Mesenchymal stem cell (in vitro differentiated cells and primary cell): ENCODE data around the gene ZNF93. TPM values are rescaled to one million over a fixed set of nuclear protein-coding genes. Genes with fewer than 3 reads are reported as not detected.
"Not testable (repeated sequence)": the region's sequence is repeated elsewhere in the genome, so short reads cannot be mapped to it uniquely, and the experiment has no call there.

ENCODE experiments used
- DNase-seq: peaks from one replicate; pipeline ENCODE4 v3.0.0-alpha.2; 2013
- H2AFZ ChIP-seq: one replicate; pipeline ENCODE4 v1.6.1; 2013; ENCODE audit warnings: low read depth, mild to moderate bottlenecking, control low read depth, inconsistent platforms, low read length, moderate library complexity
- H2AK5ac ChIP-seq: 2 replicates; pipeline ENCODE4 v1.6.1; 2013; ENCODE audit warnings: low read length, moderate library complexity, mild to moderate bottlenecking, inconsistent platforms; ENCODE audit not compliant: severe bottlenecking
- H2BK120ac ChIP-seq: one replicate; pipeline ENCODE4 v1.6.1; 2013; ENCODE audit warnings: low read depth, mild to moderate bottlenecking, inconsistent platforms, low read length, moderate library complexity
- H2BK12ac ChIP-seq, 2 experiments: one replicate each; pipeline ENCODE4 v1.6.1; 2013; ENCODE audit warnings: inconsistent platforms in 2 of 2, low read length in 2 of 2, mild to moderate bottlenecking in 2 of 2, moderate library complexity in 2 of 2, control low read depth in 1 of 2
- H2BK15ac ChIP-seq: one replicate; pipeline ENCODE4 v1.6.1; 2013; ENCODE audit warnings: mild to moderate bottlenecking, low read depth, inconsistent platforms; ENCODE audit not compliant: poor library complexity, severe bottlenecking
- H2BK5ac ChIP-seq: 2 replicates; pipeline ENCODE4 v1.6.1; 2013; ENCODE audit warnings: low read depth, mild to moderate bottlenecking, low read length, control low read depth, inconsistent platforms; ENCODE audit not compliant: poor library complexity, severe bottlenecking
- H3K14ac ChIP-seq, 2 experiments: one replicate each; pipeline ENCODE4 v1.6.1; 2013; ENCODE audit warnings: inconsistent platforms in 2 of 2, low read length in 2 of 2, control low read depth in 1 of 2, mild to moderate bottlenecking in 1 of 2, moderate library complexity in 1 of 2
- H3K18ac ChIP-seq, 2 experiments: one replicate each; pipeline ENCODE4 v1.6.1; 2013; ENCODE audit warnings: inconsistent platforms in 2 of 2, low read length in 2 of 2, control low read depth in 1 of 2, low read depth in 1 of 2, mild to moderate bottlenecking in 1 of 2
- H3K23ac ChIP-seq, 2 experiments: one replicate each; pipeline ENCODE4 v1.6.1; 2013; ENCODE audit warnings: inconsistent platforms in 2 of 2, low read length in 2 of 2, mild to moderate bottlenecking in 2 of 2, moderate library complexity in 2 of 2, control low read depth in 1 of 2
- H3K27ac ChIP-seq: 2 replicates; pipeline ENCODE4 v1.5.1; 2013; ENCODE audit warnings: mild to moderate bottlenecking, moderate library complexity, low read length, control low read depth, inconsistent platforms; ENCODE audit not compliant: poor library complexity, severe bottlenecking
- H3K27me3 ChIP-seq, 2 experiments: 2 replicates each; pipeline versions ENCODE4 v1.6.1 to v1.7.0; 2013; ENCODE audit warnings: low read length in 2 of 2, mild to moderate bottlenecking in 2 of 2, moderate library complexity in 2 of 2, control low read depth in 1 of 2, inconsistent platforms in 1 of 2; ENCODE audit not compliant: control insufficient read depth in 1 of 2, insufficient read depth in 1 of 2
- H3K36me3 ChIP-seq, 2 experiments: 2 replicates each; pipeline versions ENCODE4 v1.6.1 to v1.7.0; 2013; ENCODE audit warnings: low read length in 2 of 2, control low read depth in 1 of 2, inconsistent platforms in 1 of 2, low read depth in 1 of 2, mild to moderate bottlenecking in 1 of 2; ENCODE audit not compliant: insufficient read depth in 2 of 2, control insufficient read depth in 1 of 2
- H3K4ac ChIP-seq, 2 experiments: one replicate each; pipeline ENCODE4 v1.6.1; 2013; ENCODE audit warnings: inconsistent platforms in 2 of 2, low read length in 2 of 2, mild to moderate bottlenecking in 2 of 2, moderate library complexity in 2 of 2, control low read depth in 1 of 2, low read depth in 1 of 2
- H3K4me1 ChIP-seq: 2 replicates; pipeline ENCODE4 v1.6.1; 2013; ENCODE audit warnings: low read depth, low read length, control low read depth; ENCODE audit not compliant: control insufficient read depth, insufficient read depth
- H3K4me2 ChIP-seq: 2 replicates; pipeline ENCODE4 v1.6.1; 2013; ENCODE audit warnings: low read length, mild to moderate bottlenecking, inconsistent platforms; ENCODE audit not compliant: poor library complexity, severe bottlenecking
- H3K4me3 ChIP-seq, 2 experiments: 2 replicates each; pipeline versions ENCODE4 v1.5.1 to v1.7.0; 2013; ENCODE audit warnings: low read length in 2 of 2, mild to moderate bottlenecking in 2 of 2, control low read depth in 1 of 2, low read depth in 1 of 2; ENCODE audit not compliant: insufficient read depth in 1 of 2
- H3K79me1 ChIP-seq: replicated peaks from 2 replicates; pipeline ENCODE4 v1.6.1; 2013; ENCODE audit warnings: mild to moderate bottlenecking, control low read depth, low read length, inconsistent platforms; ENCODE audit not compliant: poor library complexity, severe bottlenecking
- H3K9ac ChIP-seq: 2 replicates; pipeline ENCODE4 v1.7.0; 2013; ENCODE audit warnings: mild to moderate bottlenecking, low read length, moderate library complexity
- H3K9me3 ChIP-seq: 2 replicates; pipeline ENCODE4 v1.7.0; 2013; ENCODE audit warnings: mild to moderate bottlenecking, low read length; ENCODE audit not compliant: control insufficient read depth
- H4K8ac ChIP-seq: one replicate; pipeline ENCODE4 v1.6.1; 2013; ENCODE audit warnings: inconsistent platforms, mild to moderate bottlenecking, low read length, moderate library complexity
- H4K91ac ChIP-seq: one replicate; pipeline ENCODE4 v1.6.1; 2013; ENCODE audit warnings: mild to moderate bottlenecking, low read length, inconsistent platforms
- WGBS: methylation state at CpG from one replicate; pipeline ENCODE4 v1.1.7; 2013; ENCODE audit warnings: mixed read lengths; 5-methylcytosine and 5-hydroxymethylcytosine counted together
- polyA plus RNA-seq, 2 experiments: library from polyadenylated mRNA; stranded (reverse); fragments of 200-250 nt; gene quantifications; one replicate each; pipeline ENCODE4 v1.2.3, GENCODE V29; 2013

The ZNF93 gene
- 3.6 TPM for polyA plus RNA-seq (2013, experiment 1 of 2)
- 4.1 TPM for polyA plus RNA-seq (2013, experiment 2 of 2)

DNA sequence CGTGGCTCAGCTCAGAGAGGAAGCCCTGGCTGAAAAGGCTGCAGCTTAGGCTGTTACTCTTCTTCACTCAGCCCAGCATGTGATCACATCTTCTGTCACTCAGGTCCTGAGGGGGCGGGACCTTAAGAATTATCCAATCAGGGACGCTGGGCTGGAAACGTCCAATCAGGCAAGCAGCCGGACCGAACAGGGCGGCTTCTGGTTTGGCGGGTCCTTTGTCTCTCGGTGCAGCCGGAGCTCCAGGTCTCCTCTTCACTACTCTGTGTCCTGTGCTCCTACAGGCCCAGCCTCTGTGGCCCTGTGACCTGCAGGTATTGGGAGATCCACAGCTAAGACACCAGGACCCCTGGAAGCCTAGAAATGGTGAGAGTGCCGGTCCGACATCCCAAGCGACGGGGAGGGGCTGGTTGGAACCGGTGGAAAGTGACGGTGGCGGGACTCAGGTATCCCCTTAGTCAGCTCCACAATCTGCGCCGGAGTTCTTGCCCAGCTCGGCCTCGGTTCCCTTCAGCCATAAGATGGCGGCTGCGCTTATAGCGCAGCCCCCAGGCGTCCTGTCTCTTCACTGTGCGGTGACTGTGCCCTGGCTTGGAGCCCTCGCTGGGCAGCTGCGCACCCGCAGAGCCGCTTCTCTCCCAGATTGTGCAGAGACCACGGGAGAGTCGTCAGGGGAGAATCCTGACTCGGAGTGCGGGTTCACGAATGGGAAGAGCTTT lies at the start of gene ZNF93:
TSS of gene ZNF93 (plus strand) at position 218 of the 716 bp plus-strand sequence. CDS start at position 361, 143 bp downstream.
- H2BK5ac ChIP-seq: no peak within 1 kb of the TSS
- H3K4me2 ChIP-seq: peak within 1 kb of the TSS; percentile 96
- H3K36me3 ChIP-seq: peaks cover 0 to 16% of the 10 kb centered on the region in 2 experiments
- H2AK5ac ChIP-seq: no peak within 1 kb of the TSS
- no peaks in the 10 kb centered on the region for H3K4me1 ChIP-seq
- H2AFZ ChIP-seq: peak within 1 kb of the TSS; percentile 95
- H4K8ac ChIP-seq: peak within 1 kb of the TSS; percentile 37
- peaks cover 46% of the 10 kb centered on the region for H3K9me3 ChIP-seq
- WGBS: under 1% methylated on average over 35 of the region's 35 CpGs
- H3K4me3 ChIP-seq: peak within 1 kb of the TSS; percentile 67 to 94
- no peaks in the 10 kb centered on the region for H3K27me3 ChIP-seq
- H3K4ac ChIP-seq: peak within 1 kb of the TSS in 1 of 2 experiments; percentile 37
- H3K23ac ChIP-seq: no peak within 1 kb of the TSS
- peak within 1 kb of the TSS; percentile 4 for H2BK120ac ChIP-seq
- H3K27ac ChIP-seq: peak within 1 kb of the TSS; percentile 85
- H3K14ac ChIP-seq: no peak within 1 kb of the TSS
- H3K79me1 ChIP-seq: peaks cover 11% of the 10 kb centered on the region
- DNase-seq: peak; percentile 97
- H4K91ac ChIP-seq: no peak within 1 kb of the TSS
- H2BK15ac ChIP-seq: peak within 1 kb of the TSS; percentile 2
- H3K18ac ChIP-seq: peak within 1 kb of the TSS in 1 of 2 experiments; percentile 72
- H2BK12ac ChIP-seq: no peak within 1 kb of the TSS
- H3K9ac ChIP-seq: peak within 1 kb of the TSS; percentile 96

DNA sequence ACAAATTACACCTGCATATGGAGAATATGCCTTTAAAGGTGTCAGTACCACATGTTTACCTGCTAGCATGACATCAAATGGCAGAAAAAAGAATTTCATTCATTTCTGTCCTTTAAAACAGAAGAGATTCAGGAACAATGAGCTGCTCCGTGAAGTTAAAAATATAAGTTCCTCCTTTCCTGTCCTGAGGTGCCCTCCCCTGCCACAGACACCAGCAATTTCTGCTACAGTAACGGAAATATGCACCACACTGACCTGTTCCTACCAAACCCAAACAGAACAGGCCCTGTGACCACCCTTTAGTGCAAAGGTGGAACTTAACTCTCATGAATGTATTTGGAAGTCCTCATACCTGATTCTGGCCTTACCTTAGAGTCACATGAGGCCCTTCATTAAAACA lies 49.0 kb upstream of the ZNF93 start:
- not testable (repeated sequence) for H4K8ac ChIP-seq, H3K4ac ChIP-seq, H3K4me1 ChIP-seq, H3K18ac ChIP-seq, H3K9ac ChIP-seq, H3K79me1 ChIP-seq, H2BK15ac ChIP-seq, H3K36me3 ChIP-seq, H3K27ac ChIP-seq, DNase-seq, H2BK12ac ChIP-seq, H3K4me2 ChIP-seq, H2BK5ac ChIP-seq, H3K14ac ChIP-seq, H3K27me3 ChIP-seq, H3K23ac ChIP-seq, H2AK5ac ChIP-seq, H2AFZ ChIP-seq, H2BK120ac ChIP-seq, H4K91ac ChIP-seq, H3K4me3 ChIP-seq
- 66% methylated on average over 2 of the region's 2 CpGs for WGBS
- H3K9me3 ChIP-seq: peaks cover 76% of the 10 kb centered on the region

DNA sequence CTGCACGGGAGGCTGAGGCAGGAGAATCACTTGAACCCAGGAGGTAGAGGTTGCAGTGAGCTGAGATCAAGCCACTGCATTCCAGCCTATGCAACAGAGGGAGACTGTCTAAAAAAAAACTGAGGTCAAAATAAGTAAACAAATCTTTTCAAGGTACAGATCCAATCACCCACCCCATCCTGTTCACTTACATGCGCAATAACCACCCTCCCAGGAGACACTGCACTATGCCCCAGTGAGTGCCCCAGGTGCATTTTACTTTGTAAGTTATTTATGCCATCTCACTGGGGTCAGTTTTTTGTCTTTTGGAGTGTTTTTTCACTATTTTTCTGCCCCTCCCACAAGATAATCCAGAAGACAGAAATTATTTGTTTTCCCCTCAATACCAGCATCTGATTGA lies 42.0 kb upstream of the ZNF93 start:
- Histone ChIP-seq H3K4ac (no peak overlapping the region), H3K14ac (no peak overlapping the region), H2AFZ (no peak overlapping the region), H2BK12ac (no peak overlapping the region), H3K9me3 (peaks cover 76% of the 10 kb centered on the region), H4K8ac (no peak overlapping the region), H3K36me3 (no peaks in the 10 kb centered on the region), H3K27me3 (no peaks in the 10 kb centered on the region), H3K4me1 (no peaks in the 10 kb centered on the region), H2AK5ac (no peak overlapping the region), H4K91ac (no peak overlapping the region), H3K79me1 (no peaks in the 10 kb centered on the region), H3K18ac (no peak overlapping the region), H3K23ac (no peak overlapping the region), H2BK5ac (no peak overlapping the region), H3K27ac (no peak overlapping the region), H3K4me3 (no peak overlapping the region), H2BK15ac (no peak overlapping the region), H3K4me2 (no peak overlapping the region), H2BK120ac (no peak overlapping the region), H3K9ac (no peak overlapping the region)
- 78% methylated on average over 2 of the region's 2 CpGs for WGBS
- DNase-seq: no peak

DNA sequence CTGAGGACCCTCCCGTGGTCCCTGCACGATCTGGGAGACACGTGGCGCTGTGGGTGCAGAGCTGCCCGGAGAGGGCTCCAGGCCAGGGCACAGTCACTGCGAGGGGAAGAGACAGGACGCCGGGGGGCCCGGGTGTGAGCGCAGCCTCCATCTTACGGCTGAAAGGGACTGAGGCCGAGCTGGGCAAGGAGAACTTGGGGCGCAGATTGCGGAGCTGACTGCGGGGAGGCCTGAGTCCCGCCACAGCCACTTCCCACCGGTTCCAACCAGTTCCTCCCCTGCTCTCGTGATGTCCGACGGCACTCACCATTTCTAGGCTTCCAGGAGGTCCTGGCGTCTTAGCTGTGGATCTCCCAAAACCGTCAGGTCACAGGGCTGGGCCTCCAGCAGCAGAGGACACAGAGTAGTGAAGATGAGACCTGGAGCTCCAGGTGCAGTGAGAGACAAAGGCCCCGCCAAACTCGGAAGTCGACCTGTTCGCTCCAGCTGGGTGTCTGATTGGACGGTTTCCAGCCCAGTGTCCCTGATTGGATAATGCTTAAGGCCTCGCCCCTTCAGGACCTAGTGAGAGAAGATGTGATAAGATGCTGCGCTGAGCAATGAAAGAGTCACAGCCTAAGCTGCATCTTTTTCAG lies 39.9 kb upstream of the ZNF93 start:
- Histone ChIP-seq H3K4me1 (no peaks in the 10 kb centered on the region), H2AK5ac (no peak overlapping the region), H2BK5ac (no peak overlapping the region), H2BK120ac (no peak overlapping the region), H3K27me3 (no peaks in the 10 kb centered on the region), H4K91ac (no peak overlapping the region), H2BK12ac (no peak overlapping the region), H3K9ac (no peak overlapping the region), H3K79me1 (no peaks in the 10 kb centered on the region), H2AFZ (no peak overlapping the region), H3K4me2 (no peak overlapping the region), H3K18ac (no peak overlapping the region), H3K27ac (no peak overlapping the region), H2BK15ac (no peak overlapping the region), H3K36me3 (no peaks in the 10 kb centered on the region), H3K9me3 (peaks cover 55% of the 10 kb centered on the region), H4K8ac (no peak overlapping the region), H3K4ac (no peak overlapping the region), H3K4me3 (no peak overlapping the region), H3K23ac (no peak overlapping the region), H3K14ac (no peak overlapping the region)
- DNase-seq: no peak
- WGBS: 21% methylated on average over 24 of the region's 29 CpGs
